ENCODE results near the gene RXRB.
A peak's percentile ranks its signal among the peaks of the same experiment; 100 is the strongest.

Gene RXRB

GRCh38 chr6:33213166-33213988 lies 12.9 kb upstream of the RXRB start:
- in situ Hi-C loops (cut with MboI; ENCODE audit: low pct_unique_long_range_greater_than_20kb, low sequenced_read_pairs): no loop called here
- peak; percentile 58 for DNase-seq

DNA sequence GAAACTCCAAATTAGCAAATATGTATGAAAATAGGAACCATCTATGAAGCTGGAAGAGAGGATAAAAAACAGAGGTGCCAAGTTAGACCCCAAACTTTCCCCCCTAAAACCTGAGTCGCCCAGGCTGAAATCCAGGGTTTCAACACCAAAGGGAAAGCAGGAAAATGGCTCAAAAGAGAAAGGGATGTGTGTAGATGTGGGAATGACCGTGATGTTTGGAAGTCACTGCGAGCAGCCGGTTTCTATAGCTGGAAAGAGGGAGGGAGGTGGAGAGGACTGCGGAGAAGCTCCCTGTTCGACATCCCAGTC lies 12.3 kb upstream of the RXRB start:
- no peak for DNase-seq
- in situ Hi-C loops (cut with MboI; ENCODE audit: low pct_unique_long_range_greater_than_20kb, low sequenced_read_pairs): no loop called here

DNA sequence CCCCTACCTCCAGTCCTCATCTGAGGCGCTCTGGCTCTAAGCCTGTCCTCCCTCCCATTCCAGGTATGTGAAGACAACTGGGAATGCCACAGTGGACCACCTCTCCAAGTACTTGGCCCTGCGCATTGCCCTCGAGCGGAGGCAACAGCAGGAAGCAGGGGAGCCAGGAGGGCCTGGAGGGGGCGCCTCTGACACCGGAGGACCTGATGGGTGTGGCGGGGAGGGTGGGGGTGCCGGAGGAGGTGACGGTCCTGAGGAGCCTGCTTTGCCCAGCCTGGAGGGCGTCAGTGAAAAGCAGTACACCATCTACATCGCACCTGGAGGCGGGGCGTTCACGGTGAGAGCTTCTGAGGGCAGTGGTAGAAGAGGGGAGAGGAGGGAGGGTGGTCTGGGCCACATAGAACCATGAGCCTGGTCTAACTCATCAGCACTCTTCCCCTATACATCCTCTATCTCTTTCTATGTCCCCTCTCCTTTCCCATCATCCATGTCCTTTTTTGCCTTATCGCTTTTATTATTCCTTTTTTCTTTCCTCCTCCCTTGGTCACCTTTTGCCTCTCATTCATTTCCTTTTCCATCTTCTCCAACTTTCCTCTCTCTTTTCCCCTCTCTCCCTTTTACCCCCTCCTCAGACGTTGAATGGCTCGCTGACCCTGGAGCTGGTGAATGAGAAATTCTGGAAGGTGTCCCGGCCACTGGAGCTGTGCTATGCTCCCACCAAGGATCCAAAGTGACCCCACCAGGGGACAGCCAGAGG lies 11.4 kb upstream of the RXRB start:
- in situ Hi-C loops (cut with MboI; ENCODE audit: low pct_unique_long_range_greater_than_20kb, low sequenced_read_pairs): no loop called here
- DNase-seq: no peak

GRCh38 chr6:33211136-33211535 lies 10.7 kb upstream of the RXRB start:
- in situ Hi-C loops (cut with MboI; ENCODE audit: low pct_unique_long_range_greater_than_20kb, low sequenced_read_pairs): no loop called here
- DNase-seq: no peak

- DNase-seq: no peak
- in situ Hi-C loops (cut with MboI; ENCODE audit: low pct_unique_long_range_greater_than_20kb, low sequenced_read_pairs): no loop called here
These were observed 9.4 kb upstream of the RXRB start for GRCh38 chr6:33209856-33210255.

DNA sequence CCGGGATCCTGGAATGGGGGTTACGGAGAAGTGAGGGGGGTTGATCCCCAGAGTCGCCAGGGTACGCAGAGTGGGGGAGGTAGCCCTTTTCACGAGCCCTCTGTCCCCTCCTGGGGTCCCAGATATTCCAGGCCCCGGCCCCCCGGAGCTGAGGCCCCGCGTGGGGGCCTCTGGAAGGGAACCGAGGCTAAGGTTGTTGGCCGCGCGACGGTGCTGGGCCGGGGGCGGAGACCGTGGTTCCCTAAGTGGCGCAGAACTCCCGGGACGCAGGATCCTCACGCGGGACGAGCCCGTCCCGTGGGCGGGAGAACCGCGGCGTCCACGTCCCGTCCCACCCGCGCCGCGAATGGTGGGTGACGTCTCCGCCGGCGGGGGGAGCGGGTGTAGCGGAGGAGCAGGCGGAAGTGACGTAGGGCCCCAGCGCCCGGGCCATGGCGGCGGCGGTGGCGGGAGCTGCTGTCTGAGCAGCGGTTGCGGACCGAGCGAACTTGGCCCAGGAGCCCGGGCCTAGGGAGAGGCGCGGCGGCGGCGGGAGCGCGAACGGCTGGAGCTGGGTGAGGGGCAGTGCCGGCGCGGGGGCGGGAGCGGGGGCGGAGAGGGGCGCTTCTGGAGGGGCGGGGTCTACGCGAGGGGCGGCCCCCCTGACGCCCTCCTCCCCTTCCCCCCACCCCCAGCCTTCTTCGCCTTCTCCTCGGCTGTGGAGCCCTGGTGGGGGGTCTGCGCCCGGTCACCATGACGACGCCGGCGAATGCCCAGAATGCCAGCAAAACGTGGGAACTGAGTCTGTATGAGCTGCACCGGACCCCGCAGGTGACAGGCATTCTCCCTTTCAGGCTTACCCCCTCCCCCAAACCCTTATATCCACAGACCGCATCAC lies 7.9 kb upstream of the RXRB start, which contains the start of gene RING1:
Gene RING1, plus strand, starts transcription at position 410 of the 877 bp plus-strand sequence. Its CDS starts 323 bp downstream, at position 733.
- peak; percentile 72 for DNase-seq
- in situ Hi-C loops (cut with MboI; ENCODE audit: low pct_unique_long_range_greater_than_20kb, low sequenced_read_pairs): no loop called here

DNA sequence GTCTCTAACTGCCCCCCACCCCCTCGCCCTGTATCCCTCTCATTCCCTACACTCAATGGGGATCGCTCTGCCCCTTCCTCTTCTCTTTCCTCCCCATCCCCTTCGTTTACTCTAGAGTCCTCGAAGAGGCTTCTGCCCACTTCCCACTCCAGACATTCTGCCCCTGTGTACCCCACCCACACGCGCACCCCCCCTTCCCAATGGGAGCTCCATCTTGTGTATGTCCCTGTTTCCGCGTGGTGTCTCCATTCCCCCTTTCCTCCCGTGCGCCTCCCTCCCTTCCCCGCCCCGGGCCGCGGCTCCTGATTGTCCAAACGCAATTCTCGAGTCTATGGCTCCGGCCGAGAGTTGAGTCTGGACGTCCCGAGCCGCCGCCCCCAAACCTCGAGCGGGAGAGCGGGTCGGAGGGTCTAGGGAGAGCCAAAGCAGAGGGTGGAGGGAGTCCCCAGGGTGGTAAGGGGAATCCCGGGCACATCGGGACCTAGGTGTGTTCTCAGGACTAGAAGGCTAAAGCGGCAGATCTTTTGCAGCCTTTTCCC lies 7.2 kb upstream of the RXRB start:
- DNase-seq: no peak
- in situ Hi-C loops (cut with MboI; ENCODE audit: low pct_unique_long_range_greater_than_20kb, low sequenced_read_pairs): no loop called here

GRCh38 chr6:33206864-33207551 lies 6.5 kb upstream of the RXRB start:
- no peak for DNase-seq
- in situ Hi-C loops (cut with MboI; ENCODE audit: low pct_unique_long_range_greater_than_20kb, low sequenced_read_pairs): no loop called here

DNA sequence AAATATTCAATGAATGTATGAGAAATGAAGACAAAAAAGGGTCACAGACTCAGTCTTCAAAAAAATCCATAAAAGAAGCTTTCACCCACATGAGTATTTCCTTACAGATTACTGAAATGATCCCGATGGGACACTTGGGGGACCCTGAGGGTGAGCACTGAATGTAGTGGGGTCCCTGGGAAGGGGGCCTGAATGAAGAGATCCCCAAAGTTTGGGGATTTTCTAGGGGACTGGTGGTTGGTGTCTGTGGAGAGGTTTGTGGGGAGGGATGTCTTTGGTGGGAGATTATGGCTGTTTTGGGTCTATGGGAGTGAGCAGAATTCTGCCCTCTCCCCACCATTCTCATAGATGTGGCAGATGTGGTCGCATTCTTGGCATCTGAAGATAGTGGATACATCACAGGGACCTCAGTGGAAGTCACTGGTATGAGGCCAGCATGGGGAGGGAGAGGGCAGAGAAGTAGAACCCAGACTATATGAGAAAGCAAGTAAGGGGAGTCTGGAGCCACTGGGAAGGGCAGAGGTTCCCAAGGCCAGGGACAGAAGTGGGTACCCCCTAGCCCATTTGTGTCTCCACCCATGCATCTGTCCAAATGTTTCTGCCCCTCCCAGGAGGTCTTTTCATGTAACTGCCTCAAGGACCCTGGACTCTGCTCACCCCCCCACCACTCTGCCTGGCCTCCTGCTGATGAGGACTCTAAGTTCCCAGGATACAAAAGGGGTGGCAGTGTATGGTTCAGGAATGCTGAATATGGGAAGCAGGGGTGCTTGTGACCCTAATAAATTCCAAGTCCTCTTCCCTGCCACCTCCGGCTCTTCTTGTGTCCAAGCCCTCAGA lies 5.8 kb upstream of the RXRB start:
- DNase-seq: no peak
- in situ Hi-C loops (cut with MboI; ENCODE audit: low pct_unique_long_range_greater_than_20kb, low sequenced_read_pairs): no loop called here

DNA sequence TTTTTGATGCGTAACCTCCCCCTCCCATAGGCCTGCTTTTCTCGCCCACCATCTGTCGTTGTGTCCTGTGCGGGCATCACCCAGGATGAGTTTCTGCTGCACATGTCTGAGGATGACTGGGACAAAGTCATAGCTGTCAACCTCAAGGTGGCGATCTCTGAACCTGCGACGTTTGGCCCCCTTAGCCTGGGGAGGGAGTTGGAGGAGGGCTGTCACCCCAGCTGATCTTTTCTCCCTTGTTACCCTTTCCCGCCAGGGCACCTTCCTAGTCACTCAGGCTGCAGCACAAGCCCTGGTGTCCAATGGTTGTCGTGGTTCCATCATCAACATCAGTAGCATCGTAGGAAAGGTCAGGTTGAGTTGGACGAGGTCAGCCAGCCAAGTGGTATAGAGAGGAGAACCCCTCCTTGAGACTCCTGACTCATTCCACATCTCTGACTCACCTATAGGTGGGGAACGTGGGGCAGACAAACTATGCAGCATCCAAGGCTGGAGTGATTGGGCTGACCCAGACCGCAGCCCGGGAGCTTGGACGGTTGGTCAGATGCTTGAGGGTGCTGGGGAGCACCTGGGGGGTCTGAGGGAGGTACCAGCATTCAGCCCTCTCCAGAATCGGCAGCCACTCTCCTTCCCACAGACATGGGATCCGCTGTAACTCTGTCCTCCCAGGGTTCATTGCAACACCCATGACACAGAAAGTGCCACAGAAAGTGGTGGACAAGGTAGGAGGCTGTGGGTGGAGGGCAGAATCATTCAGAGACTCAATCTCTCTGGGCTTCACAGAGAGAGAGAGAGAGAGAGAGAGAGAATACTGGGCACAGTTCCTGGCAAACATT lies 4.9 kb upstream of the RXRB start:
- in situ Hi-C loops (cut with MboI; ENCODE audit: low pct_unique_long_range_greater_than_20kb, low sequenced_read_pairs): no loop called here
- peak; percentile 29 for DNase-seq

- in situ Hi-C loops (cut with MboI; ENCODE audit: low pct_unique_long_range_greater_than_20kb, low sequenced_read_pairs): no loop called here
- peak; percentile 91 for DNase-seq
These were observed 4.1 kb upstream of the RXRB start, which contains the start of gene HSD17B8 for GRCh38 chr6:33204415-33205190. HSD17B8 (plus strand) TSS chr6:33204655; CDS start chr6:33204669, 14 bp downstream.

DNA sequence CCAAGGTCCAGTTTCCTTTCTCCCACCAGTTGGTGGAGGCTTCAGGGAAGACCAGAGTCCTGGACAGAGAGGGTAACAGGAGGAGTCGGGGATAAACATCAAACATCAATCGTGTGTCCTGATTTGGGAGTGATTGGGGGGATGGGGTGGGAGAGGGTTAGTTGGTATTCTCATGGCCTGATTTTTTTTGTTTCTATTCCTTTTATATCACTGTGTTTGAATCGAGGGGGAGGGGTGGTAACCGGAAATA lies 3.6 kb upstream of the RXRB start:
- in situ Hi-C loops (cut with MboI; ENCODE audit: low pct_unique_long_range_greater_than_20kb, low sequenced_read_pairs): no loop called here
- no peak for DNase-seq

DNA sequence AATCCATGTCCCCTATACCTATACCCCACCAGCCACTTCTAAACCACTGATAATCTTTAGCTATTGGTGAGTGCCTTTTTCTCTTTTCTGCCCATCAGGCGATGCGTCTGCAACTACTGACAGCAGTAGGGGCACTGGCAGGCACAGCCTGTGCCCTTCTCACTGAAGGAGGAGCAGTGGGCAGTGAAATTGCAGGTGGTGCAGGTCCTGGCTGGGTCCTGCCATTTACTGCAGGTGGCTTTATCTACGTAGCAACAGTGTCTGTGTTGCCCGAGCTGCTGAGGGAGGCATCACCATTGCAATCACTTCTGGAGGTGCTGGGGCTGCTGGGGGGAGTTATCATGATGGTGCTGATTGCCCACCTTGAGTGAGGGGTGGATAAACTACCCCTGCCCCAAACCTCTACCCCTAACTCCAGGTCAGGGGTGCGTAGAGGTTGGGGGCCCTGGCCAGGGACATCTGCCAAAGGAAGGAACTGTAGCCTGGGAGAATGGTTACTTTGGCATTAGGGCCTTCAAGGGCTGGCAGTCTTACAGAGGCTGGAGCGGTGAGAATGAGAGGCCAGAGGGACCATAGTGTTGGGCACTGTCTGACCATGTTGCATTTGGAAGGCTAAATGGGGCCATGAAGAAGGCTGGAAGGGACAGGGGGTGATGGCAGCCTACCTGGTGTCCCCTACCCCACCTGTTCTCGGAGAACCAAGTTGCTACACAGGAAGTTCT lies 3.1 kb upstream of the RXRB start:
- in situ Hi-C loops (cut with MboI; ENCODE audit: low pct_unique_long_range_greater_than_20kb, low sequenced_read_pairs): no loop called here
- DNase-seq: no peak

DNA sequence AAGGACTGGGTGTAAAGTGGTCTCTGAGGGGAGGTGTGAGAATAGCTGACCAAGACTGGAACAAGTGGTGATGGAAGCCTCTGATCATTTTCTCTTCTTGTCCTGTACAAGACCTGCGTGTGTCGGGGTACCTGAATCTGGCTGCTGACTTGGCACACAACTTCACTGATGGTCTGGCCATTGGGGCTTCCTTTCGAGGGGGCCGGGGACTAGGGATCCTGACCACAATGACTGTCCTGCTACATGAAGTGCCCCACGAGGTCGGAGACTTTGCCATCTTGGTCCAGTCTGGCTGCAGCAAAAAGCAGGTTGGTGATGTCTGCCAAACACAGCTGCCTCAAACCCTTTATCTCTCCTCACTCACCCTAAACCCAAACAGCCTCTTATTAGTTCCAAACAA lies 2.3 kb upstream of the RXRB start:
- no peak for DNase-seq
- in situ Hi-C loops (cut with MboI; ENCODE audit: low pct_unique_long_range_greater_than_20kb, low sequenced_read_pairs): no loop called here

DNA sequence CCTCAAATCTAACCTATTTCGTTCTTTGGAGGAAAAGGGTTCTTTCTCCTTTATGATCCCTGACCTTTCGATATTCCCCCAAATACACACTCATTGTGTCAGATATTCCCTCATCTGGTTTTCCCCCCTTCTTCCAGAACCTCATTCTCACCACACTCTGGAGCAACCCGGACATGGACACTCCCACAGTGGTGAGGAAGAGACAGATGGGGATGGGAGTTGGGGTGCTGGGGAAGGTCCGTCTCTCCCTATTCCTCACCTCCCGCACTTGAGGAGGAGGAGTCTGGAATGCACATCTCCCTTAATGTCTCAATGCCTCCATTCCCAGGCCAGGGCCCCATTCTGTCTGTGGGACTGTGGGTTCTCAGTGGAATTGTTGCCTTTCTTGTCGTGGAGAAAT lies 1.5 kb upstream of the RXRB start:
- in situ Hi-C loops (cut with MboI; ENCODE audit: low pct_unique_long_range_greater_than_20kb, low sequenced_read_pairs): no loop called here
- no peak for DNase-seq

GRCh38 chr6:33201147-33201545 lies 681 bp upstream of the RXRB start:
- DNase-seq: no peak
- in situ Hi-C loops (cut with MboI; ENCODE audit: low pct_unique_long_range_greater_than_20kb, low sequenced_read_pairs): no loop called here

Data from KBM-7 (cell line).